ENCODE measurements around the gene MACROD2. TPM values are rescaled to one million over a fixed set of nuclear protein-coding genes. Genes with fewer than 3 reads are reported as not detected.

Gene MACROD2
- total RNA-seq, 1 donor from 2014 or later = 1.6 TPM

DNA sequence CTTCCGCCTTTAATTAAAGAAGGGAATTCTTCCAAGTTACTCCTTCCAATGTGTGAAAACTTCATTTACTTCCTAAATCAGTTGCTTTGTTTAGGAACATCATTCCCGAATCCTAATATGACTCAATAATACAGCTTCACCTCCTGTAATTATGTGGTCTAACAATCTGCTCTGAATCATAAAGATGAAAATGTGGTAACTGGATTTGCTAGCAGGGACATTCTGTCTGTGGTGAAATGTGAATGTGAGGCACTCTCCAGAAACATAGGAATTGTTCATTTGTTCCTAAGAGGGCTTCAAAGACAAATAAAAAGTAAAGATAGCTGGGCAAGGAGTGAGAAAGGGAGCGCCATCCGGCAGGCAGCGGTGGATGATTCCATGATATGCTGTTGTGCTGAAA is 1899.8 kb downstream of the MACROD2 start:
- FAIRE-seq (no peak), DNase-seq (ENCODE audit: low read depth) (no peak)
- Histone ChIP-seq H3K36me3 (ENCODE audit: control insufficient read depth, insufficient read depth, low read length) (no peaks in the 10 kb centered on the region), H3K27me3 (ENCODE audit: control insufficient read depth, insufficient read depth, low read length) (no peaks in the 10 kb centered on the region), H3K4me3 (ENCODE audit: low read depth, low read length) (no peak overlapping the region)
- TF ChIP-seq, protein P1, sequence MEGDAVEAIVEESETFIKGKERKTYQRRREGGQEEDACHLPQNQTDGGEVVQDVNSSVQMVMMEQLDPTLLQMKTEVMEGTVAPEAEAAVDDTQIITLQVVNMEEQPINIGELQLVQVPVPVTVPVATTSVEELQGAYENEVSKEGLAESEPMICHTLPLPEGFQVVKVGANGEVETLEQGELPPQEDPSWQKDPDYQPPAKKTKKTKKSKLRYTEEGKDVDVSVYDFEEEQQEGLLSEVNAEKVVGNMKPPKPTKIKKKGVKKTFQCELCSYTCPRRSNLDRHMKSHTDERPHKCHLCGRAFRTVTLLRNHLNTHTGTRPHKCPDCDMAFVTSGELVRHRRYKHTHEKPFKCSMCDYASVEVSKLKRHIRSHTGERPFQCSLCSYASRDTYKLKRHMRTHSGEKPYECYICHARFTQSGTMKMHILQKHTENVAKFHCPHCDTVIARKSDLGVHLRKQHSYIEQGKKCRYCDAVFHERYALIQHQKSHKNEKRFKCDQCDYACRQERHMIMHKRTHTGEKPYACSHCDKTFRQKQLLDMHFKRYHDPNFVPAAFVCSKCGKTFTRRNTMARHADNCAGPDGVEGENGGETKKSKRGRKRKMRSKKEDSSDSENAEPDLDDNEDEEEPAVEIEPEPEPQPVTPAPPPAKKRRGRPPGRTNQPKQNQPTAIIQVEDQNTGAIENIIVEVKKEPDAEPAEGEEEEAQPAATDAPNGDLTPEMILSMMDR (IDR thresholded peaks at IDR 0.05; ENCODE audit: insufficient read depth, low read length, severe bottlenecking) = no peak

DNA sequence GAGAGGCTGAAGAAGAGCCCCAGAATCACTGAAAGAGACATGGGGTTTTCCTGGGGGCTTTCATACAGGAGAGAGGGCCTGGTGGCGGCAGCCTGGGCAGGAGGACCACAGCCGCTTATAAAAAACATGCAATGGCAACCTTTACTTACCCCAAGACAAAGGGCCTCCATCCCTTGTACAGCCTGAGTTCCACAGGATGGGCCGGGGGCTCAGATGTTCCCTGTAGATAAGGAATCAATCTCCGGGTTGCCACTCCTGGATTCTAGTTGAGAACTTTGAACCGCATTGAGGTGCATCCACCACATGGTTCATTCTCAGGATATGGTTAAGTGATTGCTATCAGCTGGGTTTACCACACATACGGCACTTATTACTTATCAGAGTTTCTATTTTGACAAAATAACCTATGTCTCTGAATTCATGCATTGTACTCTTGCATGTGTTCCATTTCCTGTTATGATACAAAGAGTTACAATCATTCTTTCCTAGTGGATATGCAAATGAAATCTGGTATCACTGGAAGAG is 1900.3 kb downstream of the MACROD2 start:
- H3K36me3 ChIP-seq (ENCODE audit: control insufficient read depth, insufficient read depth, low read length) = no peaks in the 10 kb centered on the region
- DNase-seq (ENCODE audit: low read depth) = no peak
- no peak for FAIRE-seq
- H3K4me3 ChIP-seq (ENCODE audit: low read depth, low read length) = no peak overlapping the region
- no peaks in the 10 kb centered on the region for H3K27me3 ChIP-seq (ENCODE audit: control insufficient read depth, insufficient read depth, low read length)
- TF ChIP-seq, protein P1 (IDR thresholded peaks at IDR 0.05; ENCODE audit: insufficient read depth, low read length, severe bottlenecking) = no peak

DNA sequence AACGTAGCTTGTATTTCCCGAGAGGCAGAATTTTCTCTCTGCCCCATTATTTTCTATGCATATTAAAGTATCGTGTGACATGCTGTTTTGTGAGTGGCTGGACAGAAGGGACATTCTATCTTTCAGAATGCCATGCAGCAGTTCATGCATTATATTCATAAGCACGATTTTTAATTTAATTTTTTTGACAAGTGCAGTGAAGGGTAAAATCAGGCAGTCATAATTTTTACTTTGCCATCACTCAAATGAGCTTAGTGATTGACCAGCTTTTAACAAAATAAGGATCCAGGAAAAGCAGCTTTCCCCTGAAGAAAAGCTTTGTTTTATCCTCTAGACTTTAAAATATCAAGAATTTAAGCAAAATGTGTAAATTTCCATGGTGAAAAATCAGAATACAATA is 1904.7 kb downstream of the MACROD2 start:
- TF ChIP-seq, protein P1 (IDR thresholded peaks at IDR 0.05; ENCODE audit: insufficient read depth, low read length, severe bottlenecking) = no peak
- Histone ChIP-seq H3K36me3 (ENCODE audit: control insufficient read depth, insufficient read depth, low read length) (no peaks in the 10 kb centered on the region), H3K27me3 (ENCODE audit: control insufficient read depth, insufficient read depth, low read length) (no peaks in the 10 kb centered on the region), H3K4me3 (ENCODE audit: low read depth, low read length) (no peak overlapping the region)
- DNase-seq (ENCODE audit: low read depth) (no peak), FAIRE-seq (no peak)

DNA sequence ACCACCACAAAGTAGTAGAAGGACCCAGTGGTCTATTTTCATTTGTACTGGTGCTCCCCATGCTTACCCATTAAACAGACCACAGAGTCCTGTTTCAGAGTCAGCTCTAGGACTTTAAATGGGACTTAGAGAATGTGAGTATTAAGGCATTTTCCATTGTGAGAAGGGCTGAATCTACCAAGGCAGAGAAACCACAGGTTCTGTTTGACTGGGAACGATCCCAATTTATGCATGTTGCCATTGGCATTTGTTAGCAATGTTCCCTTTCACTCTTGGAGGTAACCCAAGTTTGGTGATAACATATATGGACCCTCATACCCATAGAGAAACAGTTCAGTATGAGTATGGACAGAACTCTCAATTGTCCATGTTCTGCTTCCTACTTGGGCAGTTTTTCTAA is 1905.1 kb downstream of the MACROD2 start:
- Histone ChIP-seq H3K36me3 (ENCODE audit: control insufficient read depth, insufficient read depth, low read length) (no peaks in the 10 kb centered on the region), H3K27me3 (ENCODE audit: control insufficient read depth, insufficient read depth, low read length) (no peaks in the 10 kb centered on the region), H3K4me3 (ENCODE audit: low read depth, low read length) (no peak overlapping the region)
- FAIRE-seq = no peak
- DNase-seq (ENCODE audit: low read depth) = no peak
- TF ChIP-seq, protein P1 (IDR thresholded peaks at IDR 0.05; ENCODE audit: insufficient read depth, low read length, severe bottlenecking) = no peak

DNA sequence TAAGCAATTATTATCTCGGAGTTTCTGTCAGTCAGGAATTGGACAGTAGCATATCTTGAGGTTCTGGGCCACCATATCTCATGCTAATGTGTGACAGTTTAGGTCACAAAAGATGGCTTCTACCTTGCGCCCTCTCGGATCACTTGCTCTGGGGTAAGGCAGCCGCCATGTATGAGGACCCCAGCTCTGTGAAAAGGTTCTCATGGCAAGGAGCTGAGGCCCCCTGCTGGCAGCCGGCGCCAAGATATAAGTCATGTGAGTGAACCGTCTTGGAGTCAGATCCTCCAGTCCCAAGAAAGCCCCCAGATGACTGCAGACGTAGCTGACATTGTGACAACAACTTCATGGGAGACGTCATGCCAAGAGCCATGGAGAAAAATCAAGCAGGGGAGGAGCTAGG is 1907.2 kb downstream of the MACROD2 start:
- Histone ChIP-seq H3K4me3 (ENCODE audit: low read depth, low read length) (no peak overlapping the region), H3K36me3 (ENCODE audit: control insufficient read depth, insufficient read depth, low read length) (no peaks in the 10 kb centered on the region), H3K27me3 (ENCODE audit: control insufficient read depth, insufficient read depth, low read length) (no peaks in the 10 kb centered on the region)
- no peak for FAIRE-seq
- DNase-seq (ENCODE audit: low read depth) = no peak
- TF ChIP-seq, protein P1 (IDR thresholded peaks at IDR 0.05; ENCODE audit: insufficient read depth, low read length, severe bottlenecking) = no peak

DNA sequence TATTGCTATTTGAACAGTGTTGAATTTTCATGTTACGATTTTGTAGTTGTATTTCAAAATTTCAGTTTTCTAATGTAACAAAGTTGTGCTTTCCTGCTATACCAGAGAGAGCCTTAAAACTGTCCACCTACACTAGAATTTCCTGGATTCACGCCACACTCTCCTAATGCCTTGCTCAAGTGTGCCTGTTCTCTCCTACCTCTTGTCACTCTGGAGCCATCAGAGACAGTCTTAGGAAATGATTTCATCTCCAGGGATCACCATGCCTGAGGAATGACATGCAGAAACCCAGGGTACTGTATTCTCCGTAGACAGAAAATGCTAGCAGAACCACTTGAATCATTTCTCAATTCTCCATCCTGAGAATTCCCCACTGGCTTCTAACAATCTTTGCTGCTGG is 1910.3 kb downstream of the MACROD2 start:
- TF ChIP-seq, protein P1 (IDR thresholded peaks at IDR 0.05; ENCODE audit: insufficient read depth, low read length, severe bottlenecking) = no peak
- Histone ChIP-seq H3K36me3 (ENCODE audit: control insufficient read depth, insufficient read depth, low read length) (no peaks in the 10 kb centered on the region), H3K4me3 (ENCODE audit: low read depth, low read length) (no peak overlapping the region), H3K27me3 (ENCODE audit: control insufficient read depth, insufficient read depth, low read length) (no peaks in the 10 kb centered on the region)
- DNase-seq (ENCODE audit: low read depth) (no peak), FAIRE-seq (no peak)

Measured in bronchial epithelial cell (primary cell).